PFSK-1 (cell line): ENCODE data around the gene PGAP6.

Source experiments
- TAF1 ChIP-seq: IDR thresholded peaks from 2 replicates; pipeline ENCODE4 v1.6.1; 2012; ENCODE audit warnings: low read length, control low read depth, borderline replicate concordance; ENCODE audit not compliant: insufficient read depth
- TF ChIP-seq, protein P1 (sequence below), 2 experiments: IDR thresholded peaks; 2 replicates each; pipeline versions ENCODE4 v1.6.1 to v1.8.0; 2011 to 2012; ENCODE audit warnings: low read depth in 2 of 2, low read length in 2 of 2, control low read depth in 1 of 2, inconsistent platforms in 1 of 2, mild to moderate bottlenecking in 1 of 2, moderate library complexity in 1 of 2; ENCODE audit not compliant: insufficient read depth in 1 of 2

DNA sequence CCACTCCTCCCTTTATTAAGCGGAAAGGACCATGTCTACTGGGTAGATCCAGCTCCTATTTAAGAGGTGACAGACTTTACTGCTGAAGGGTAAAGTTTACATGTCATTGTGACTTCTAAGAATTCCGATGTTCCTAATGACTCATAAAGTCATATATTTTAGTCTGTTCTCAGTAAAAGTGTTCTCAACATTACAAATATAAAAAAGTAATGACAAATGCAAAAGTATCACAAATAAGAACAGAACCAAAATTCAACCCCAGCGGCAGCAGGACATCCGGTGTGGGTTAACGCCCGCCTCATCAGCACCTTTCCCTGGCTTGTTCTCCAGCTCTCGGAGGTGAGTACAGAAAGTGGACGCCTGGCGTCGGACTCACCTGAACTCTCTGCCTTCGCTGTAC is 36.0 kb downstream of the PGAP6 start:
- no peak for TF ChIP-seq TAF1
- TF ChIP-seq, protein P1, sequence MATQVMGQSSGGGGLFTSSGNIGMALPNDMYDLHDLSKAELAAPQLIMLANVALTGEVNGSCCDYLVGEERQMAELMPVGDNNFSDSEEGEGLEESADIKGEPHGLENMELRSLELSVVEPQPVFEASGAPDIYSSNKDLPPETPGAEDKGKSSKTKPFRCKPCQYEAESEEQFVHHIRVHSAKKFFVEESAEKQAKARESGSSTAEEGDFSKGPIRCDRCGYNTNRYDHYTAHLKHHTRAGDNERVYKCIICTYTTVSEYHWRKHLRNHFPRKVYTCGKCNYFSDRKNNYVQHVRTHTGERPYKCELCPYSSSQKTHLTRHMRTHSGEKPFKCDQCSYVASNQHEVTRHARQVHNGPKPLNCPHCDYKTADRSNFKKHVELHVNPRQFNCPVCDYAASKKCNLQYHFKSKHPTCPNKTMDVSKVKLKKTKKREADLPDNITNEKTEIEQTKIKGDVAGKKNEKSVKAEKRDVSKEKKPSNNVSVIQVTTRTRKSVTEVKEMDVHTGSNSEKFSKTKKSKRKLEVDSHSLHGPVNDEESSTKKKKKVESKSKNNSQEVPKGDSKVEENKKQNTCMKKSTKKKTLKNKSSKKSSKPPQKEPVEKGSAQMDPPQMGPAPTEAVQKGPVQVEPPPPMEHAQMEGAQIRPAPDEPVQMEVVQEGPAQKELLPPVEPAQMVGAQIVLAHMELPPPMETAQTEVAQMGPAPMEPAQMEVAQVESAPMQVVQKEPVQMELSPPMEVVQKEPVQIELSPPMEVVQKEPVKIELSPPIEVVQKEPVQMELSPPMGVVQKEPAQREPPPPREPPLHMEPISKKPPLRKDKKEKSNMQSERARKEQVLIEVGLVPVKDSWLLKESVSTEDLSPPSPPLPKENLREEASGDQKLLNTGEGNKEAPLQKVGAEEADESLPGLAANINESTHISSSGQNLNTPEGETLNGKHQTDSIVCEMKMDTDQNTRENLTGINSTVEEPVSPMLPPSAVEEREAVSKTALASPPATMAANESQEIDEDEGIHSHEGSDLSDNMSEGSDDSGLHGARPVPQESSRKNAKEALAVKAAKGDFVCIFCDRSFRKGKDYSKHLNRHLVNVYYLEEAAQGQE (IDR thresholded peaks at IDR 0.05; ENCODE audit: insufficient read depth in 1 of 2, low read depth in 2 of 2, low read length in 2 of 2) = no peak
